GM20431 (cell line): ENCODE results near the gene PRRC2A.

ENCODE experiments used
- in situ Hi-C: fragments of 300-500 bp; cut with MseI, MboI; formaldehyde crosslinking; loops from one replicate; pipeline ENCODE4 v1.15.0; 2020; ENCODE audit warnings: low sequenced_read_pairs; ENCODE audit not compliant: unreplicated experiment

The PRRC2A gene

DNA sequence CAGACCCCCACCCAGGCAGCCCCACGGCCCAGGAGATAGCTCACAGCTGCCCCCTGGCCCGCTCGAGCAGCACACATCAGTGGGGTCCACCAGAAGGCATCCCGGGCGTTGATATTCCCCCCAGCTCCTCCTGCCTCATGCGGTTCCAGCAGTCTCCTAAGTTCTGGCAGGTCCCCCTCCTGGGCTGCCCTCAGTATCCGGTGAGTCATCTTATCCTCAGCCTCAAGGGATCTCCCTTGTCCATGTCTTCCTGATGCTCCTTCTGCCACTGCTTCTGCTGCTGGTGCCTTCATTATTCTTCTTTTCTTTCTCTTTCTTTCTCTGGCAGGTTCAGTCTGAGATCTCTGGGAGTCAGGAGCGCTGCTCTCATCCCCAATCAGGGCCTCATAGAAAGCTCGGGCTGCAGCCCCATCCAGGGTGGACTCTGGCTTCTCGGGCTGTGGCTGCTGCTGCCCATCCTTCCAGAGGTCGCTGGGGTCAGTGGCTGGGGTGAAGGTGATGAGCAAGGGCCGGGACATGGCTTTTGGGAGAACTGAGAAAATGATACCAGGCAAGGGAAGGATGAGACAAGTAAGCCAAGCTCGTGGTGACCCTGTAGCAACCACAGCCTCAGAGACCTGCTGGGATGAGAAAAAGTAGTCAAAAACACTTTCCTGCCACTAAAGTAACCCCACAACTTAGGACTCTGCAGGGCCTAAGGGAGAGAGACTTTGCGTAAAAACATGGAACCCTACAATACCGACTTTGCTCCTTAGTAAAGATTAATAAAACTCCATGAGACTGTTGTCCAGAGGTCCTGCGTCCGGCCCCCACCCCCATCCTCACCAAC lies 43.7 kb downstream of the PRRC2A start:
- in situ Hi-C loops: no loop called here

DNA sequence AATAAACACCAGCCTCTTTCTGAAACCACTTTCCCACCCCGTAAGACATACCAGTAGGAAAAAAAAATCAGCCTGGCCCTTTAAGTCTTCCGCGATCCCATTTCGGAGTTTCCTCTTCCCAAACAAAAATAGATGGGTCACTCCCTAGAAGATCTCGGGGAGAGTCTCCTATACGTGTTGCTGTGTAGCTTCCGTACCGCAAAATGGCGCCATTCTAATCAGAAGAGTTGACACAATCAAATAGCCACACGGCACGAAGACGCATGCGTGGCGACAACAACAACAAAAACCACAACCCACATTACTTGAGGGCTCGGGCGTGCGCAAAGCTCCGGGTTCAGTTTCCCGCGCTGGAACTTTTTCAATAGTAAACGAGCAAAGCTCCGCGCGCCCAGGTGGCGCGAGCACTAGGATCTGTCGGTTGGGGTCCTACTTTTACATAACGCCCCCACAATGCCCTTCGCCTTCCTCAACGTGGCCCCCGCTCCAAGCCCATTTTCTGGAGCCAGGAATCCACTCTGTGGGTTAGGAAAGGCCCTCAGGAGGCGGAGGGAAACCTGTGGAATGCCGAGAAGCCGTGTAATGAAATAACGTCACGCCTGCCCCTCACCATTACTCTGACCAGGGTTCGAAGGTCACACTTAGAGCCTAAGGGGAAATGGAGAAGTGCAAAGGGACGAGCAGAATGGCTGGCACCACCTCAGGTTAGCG lies 44.4 kb downstream of the PRRC2A start, which contains the start of gene GPANK1:
GPANK1 (minus strand) TSS at position 208 of the 711 bp plus-strand sequence. CDS start 519 bp downstream, outside the sequence.
- in situ Hi-C loops: no loop called here

DNA sequence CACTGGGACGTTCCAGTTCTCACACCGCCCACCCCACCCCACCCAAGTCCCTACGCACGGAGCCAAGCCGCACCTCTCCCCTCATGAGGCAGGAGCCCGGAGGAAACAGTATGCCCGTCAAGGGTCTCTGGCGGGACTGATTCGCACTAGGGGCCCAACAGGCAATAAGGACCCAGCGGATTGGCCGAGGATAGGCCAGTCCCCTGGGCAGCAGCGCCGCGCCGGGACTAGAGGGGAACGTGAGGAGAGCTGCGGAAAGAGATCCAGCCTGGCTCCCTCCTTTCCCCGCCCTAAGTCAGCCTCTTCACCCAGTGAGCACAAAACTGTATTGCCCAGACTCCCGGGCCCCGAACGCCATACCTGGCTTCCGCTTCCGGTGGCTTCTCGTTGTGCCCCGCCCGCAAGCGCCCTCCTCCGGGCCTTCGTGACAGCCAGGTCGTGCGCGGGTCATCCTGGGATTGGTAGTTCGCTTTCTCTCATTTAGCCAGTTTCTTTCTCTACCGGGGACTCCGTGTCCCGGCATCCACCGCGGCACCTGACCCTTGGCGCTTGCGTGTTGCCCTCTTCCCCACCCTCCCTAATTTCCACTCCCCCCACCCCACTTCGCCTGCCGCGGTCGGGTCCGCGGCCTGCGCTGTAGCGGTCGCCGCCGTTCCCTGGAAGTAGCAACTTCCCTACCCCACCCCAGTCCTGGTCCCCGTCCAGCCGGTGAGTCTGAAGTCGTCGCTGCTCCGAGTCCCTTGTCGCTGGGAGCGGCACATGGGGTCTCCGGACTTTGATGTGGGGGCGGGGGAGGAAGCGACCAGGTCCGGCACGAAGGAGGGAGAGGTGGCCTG lies 45.2 kb downstream of the PRRC2A start, which contains the start of gene CSNK2B:
CSNK2B (plus strand) TSS at position 580 of the 836 bp plus-strand sequence. CDS start 752 bp downstream, outside the sequence.
- in situ Hi-C loops: no loop called here

DNA sequence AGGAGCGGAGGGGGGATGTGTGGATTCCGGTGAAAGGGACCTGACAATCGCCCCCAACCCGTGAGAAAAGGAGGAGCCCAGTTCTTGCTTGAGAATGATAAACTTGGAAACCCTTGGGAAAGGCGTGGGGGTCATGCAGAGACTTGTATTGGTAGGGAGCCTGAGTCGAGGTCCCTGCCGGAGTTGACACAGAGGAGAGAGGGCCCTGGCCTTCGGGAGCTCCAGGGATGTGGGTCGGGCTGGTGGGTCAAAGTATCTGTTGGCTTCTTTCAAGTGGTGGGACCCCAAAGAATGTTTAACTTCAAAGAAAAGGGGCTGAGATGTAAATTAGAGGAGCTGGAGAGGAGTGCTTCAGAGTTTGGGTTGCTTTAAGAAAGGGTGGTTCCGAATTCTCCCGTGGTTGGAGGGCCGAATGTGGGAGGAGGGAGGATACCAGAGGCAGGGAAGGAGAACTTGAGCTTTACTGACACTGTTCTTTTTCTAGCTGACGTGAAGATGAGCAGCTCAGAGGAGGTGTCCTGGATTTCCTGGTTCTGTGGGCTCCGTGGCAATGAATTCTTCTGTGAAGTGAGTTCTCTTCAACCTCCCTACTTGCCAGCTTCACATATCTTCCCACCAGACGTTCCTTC lies 45.9 kb downstream of the PRRC2A start:
- in situ Hi-C loops: no loop called here

GRCh38 chr6:31669676-31670075 lies 49.2 kb downstream of the PRRC2A start, which contains the start of gene LY6G5B:
Gene LY6G5B, plus strand, starts transcription at chr6:31669976. Its CDS starts 975 bp downstream, at chr6:31670951.
- in situ Hi-C loops: no loop called here

DNA sequence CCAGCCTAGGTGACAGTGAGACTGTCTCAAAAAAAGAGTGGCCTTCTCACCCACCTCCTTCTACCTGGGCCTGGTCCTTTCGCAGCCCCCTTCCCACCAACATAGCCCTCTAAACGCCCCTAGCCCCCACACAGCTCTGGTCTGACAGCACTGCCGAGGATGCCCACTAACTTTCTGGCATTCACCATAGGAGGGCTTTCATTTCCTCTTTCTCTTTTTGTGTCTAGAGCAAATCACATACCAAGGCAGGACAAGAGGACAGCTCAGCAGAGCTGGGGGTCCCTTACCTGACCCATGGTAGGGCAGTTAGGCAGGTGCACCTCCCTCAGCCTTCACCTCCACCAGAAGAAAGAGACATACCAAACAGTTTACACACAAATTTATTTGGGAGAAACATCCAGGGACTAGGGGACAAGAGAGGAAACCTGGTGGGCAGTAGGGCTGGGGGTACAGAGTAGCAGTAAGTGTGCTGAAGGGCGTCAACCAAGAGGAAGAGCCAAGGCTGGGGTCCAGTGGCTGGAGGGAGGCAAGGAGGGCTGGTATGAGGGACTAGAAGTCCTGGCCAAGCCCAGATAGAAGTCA lies 55.9 kb downstream of the PRRC2A start:
- in situ Hi-C loops: no loop called here

GRCh38 chr6:31676904-31677303 lies 56.4 kb downstream of the PRRC2A start:
- in situ Hi-C loops: no loop called here

- in situ Hi-C loops: no loop called here
Measured at GRCh38 chr6:31677955-31678354, 57.4 kb downstream of the PRRC2A start.

GRCh38 chr6:31680226-31681134 lies 60.0 kb downstream of the PRRC2A start, which contains the start of gene LY6G5C:
Gene LY6G5C, minus strand, starts transcription at chr6:31681067. Its CDS starts 694 bp downstream, at chr6:31680373.
- in situ Hi-C loops: no loop called here

DNA sequence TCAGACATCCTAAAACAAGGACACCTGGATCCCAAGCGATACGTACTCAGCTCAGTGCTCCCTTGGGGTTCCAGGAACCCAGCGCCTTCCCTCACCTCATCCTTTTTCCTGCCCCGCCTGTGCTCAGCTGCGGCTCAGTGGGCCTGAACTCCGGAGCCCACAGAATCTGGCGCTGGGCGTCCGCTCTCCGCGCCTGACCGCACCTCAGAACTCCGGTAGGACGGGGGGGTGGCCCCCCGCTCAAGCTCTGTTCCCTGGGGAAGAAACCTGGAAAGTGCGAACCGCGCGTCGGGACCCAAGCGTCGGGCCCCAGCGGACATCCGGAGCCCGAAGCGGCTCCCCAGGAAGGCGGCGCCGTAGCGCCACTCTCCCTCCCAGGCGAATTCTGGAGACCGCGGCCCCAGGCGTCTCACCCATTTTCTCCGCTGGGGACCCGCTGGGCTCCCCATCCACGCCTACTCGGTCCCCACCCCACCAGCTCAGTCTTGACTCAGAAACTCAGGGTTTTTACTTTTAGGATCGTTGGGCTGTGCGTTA lies 60.7 kb downstream of the PRRC2A start:
- in situ Hi-C loops: no loop called here

GRCh38 chr6:31683591-31683990 lies 63.1 kb downstream of the PRRC2A start:
- in situ Hi-C loops: no loop called here

DNA sequence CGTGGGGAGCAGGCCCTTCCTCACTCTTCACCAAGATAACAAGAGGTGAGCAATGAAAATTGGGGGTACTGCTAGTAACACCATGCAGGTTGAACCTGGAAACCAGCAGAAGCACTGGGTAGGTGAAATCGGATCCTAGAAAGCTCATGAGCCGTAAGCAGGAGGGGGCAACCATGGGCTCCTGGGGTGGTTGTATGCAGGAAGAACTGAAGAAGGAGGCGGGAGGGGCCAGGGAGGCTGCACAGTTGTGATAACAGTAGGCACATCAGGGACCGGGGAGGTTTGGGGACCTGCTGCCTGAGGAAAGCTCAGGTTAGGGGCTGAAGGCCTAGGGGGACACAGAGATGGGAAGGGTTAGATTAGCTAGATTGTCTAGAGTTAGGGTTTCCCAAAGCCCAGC lies 66.0 kb downstream of the PRRC2A start:
- in situ Hi-C loops: no loop called here

DNA sequence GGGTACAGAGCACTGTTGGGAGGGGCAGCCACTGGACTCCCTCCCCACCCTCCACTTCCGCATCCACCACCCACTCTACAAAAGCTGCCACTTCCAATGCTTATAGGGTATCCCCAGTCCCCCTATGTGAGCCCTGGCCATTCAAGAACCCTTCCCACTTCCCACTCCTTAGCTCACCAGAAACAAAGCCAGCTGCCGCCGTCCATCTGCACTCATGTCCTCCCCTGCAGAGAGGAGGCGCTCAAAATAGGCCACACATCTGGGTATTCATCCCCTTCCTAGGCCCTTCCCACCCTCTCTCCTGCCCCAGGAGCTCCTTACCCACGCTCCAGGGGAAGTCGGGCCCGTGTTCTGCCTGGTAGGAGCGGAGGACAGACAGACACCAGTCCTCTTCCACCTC lies 66.8 kb downstream of the PRRC2A start:
- in situ Hi-C loops: no loop called here
